OCI-LY7 (cell line): ENCODE measurements around the gene RIMBP2. TPM values are rescaled to one million over a fixed set of nuclear protein-coding genes. Genes with fewer than 3 reads are reported as not detected.

Experiments used
- BruUV-seq: library from RNA; stranded (reverse); fragments of 400-500 nt; replicated peaks from 2 replicates; lab custom pipeline; 2021; lab: Mats Ljungman, UMichigan
- CTCF ChIA-PET: fragments of 300-600 bp; sonication (Branson Sonifier 250); formaldehyde crosslinking; loops from one replicate; lab custom pipeline; 2022; ENCODE audit warnings: antibody characterized with exemption; ENCODE audit not compliant: unreplicated experiment; lab: Charles Lee
- POLR2A ChIA-PET: fragments of 300-600 bp; sonication (Branson Sonifier 250); formaldehyde crosslinking; loops from one replicate; lab custom pipeline; 2022; ENCODE audit warnings: antibody characterized with exemption; lab: Charles Lee
- DNase-seq: peaks from one replicate; pipeline ENCODE4 v3.0.0-alpha.2; 2015; ENCODE audit warnings: low spot score
- H2AFZ ChIP-seq: fragments of 200-600 bp; sonication (generic), shearing (Covaris generic); 2 replicates; pipeline ENCODE4 v1.6.1; 2014; ENCODE audit warnings: mild to moderate bottlenecking, antibody characterized with exemption, low read length, moderate library complexity
- H3K27ac ChIP-seq: fragments of 200-600 bp; sonication (generic); 2 replicates; pipeline ENCODE4 v1.5.1; 2014; ENCODE audit warnings: mixed run types, low read depth, mild to moderate bottlenecking, moderate library complexity, low read length, inconsistent platforms; ENCODE audit not compliant: poor library complexity, severe bottlenecking
- H3K36me3 ChIP-seq: fragments of 200-600 bp; sonication (generic); 2 replicates; pipeline ENCODE4 v1.6.1; 2014; ENCODE audit warnings: mild to moderate bottlenecking, antibody characterized with exemption, low read length, moderate library complexity, mixed read lengths; ENCODE audit not compliant: insufficient read depth
- H3K4me1 ChIP-seq: fragments of 200-600 bp; sonication (generic); 2 replicates; pipeline ENCODE4 v1.5.1; 2014; ENCODE audit warnings: mild to moderate bottlenecking, low read length; ENCODE audit not compliant: insufficient read depth, poor library complexity, severe bottlenecking
- H3K4me2 ChIP-seq: fragments of 200-600 bp; sonication (generic); 2 replicates; pipeline ENCODE4 v1.6.1; 2014; ENCODE audit warnings: mild to moderate bottlenecking, low read length
- H3K4me3 ChIP-seq: fragments of 200-600 bp; sonication (generic); 2 replicates; pipeline ENCODE4 v1.5.1; 2014; ENCODE audit warnings: mild to moderate bottlenecking, low read depth, low read length; ENCODE audit not compliant: poor library complexity, severe bottlenecking
- H3K79me2 ChIP-seq: fragments of 200-600 bp; sonication (generic); 2 replicates; pipeline ENCODE4 v1.6.1; 2016; ENCODE audit warnings: low read depth, mild to moderate bottlenecking, low read length, moderate library complexity, mixed read lengths; ENCODE audit not compliant: insufficient read depth
- H3K9me2 ChIP-seq: fragments of 200-600 bp; sonication (generic); 2 replicates; pipeline ENCODE4 v1.6.1; 2016; ENCODE audit warnings: mild to moderate bottlenecking, low read length, mixed read lengths; ENCODE audit not compliant: insufficient read depth
- H3K9me3 ChIP-seq: fragments of 200-600 bp; sonication (generic); 2 replicates; pipeline ENCODE4 v1.6.1; 2014; ENCODE audit warnings: mild to moderate bottlenecking, mixed run types, low read length, mixed read lengths
- H4K20me1 ChIP-seq: fragments of 200-600 bp; sonication (generic); 2 replicates; pipeline ENCODE4 v1.6.1; 2014; ENCODE audit warnings: mild to moderate bottlenecking, antibody characterized with exemption, low read length, moderate library complexity, mixed read lengths; ENCODE audit not compliant: insufficient read depth
- CTCF ChIP-seq: fragments of 200-600 bp; sonication (generic); conservative IDR thresholded peaks from 2 replicates; pipeline ENCODE4 v1.5.1; 2014; ENCODE audit warnings: mild to moderate bottlenecking, antibody characterized with exemption, low read length, moderate library complexity, mixed read lengths
- EZH2phosphoT487 ChIP-seq: fragments of 200-600 bp; sonication (generic); IDR thresholded peaks from 2 replicates; pipeline ENCODE4 v1.6.1; 2018; ENCODE audit warnings: low read depth, borderline replicate concordance, mild to moderate bottlenecking, mixed run types, antibody characterized with exemption, low read length, moderate library complexity, mixed read lengths
- intact Hi-C: fragments of 100-400 bp; cut with micrococcal nuclease; formaldehyde crosslinking; loops from one replicate; pipeline ENCODE4 v1.10.0; 2022; ENCODE audit not compliant: unreplicated experiment
- total RNA-seq, 2 experiments: library from RNA; depleted of rRNA in 1 of 2; stranded (reverse); fragments of >200 nt in 1 of 2; shearing (Covaris generic) in 1 of 2; gene quantifications; 2 replicates each; pipeline ENCODE4 v1.2.3, GENCODE V29; 2014 to 2022

Gene RIMBP2
- total RNA-seq, 2 experiments from 2014 or later: not detected

- no peak overlapping the region for H3K27ac ChIP-seq
- BruUV-seq: no TSS peak
- no peak overlapping the region for H3K4me2 ChIP-seq
- no peaks in the 10 kb centered on the region for H3K4me1 ChIP-seq
- no peak for DNase-seq
- H3K9me2 ChIP-seq: no peaks in the 10 kb centered on the region
- H3K4me3 ChIP-seq: no peak overlapping the region
- H4K20me1 ChIP-seq: no peaks in the 10 kb centered on the region
- H3K36me3 ChIP-seq: no peaks in the 10 kb centered on the region
- no peak overlapping the region for H2AFZ ChIP-seq
- TF ChIP-seq EZH2phosphoT487 (no peak), CTCF (no peak)
- no peaks in the 10 kb centered on the region for H3K79me2 ChIP-seq
- ChIA-PET POLR2A (no interaction called here), CTCF (no interaction called here)
- H3K9me3 ChIP-seq: no peaks in the 10 kb centered on the region
- intact Hi-C loops: no loop called here
These were observed 264.8 kb downstream of the RIMBP2 start for GRCh38 chr12:130451001-130451930.

GRCh38 chr12:130449291-130449690 lies 266.8 kb downstream of the RIMBP2 start:
- DNase-seq: no peak
- BruUV-seq: no TSS peak
- no peaks in the 10 kb centered on the region for H4K20me1 ChIP-seq
- H3K9me2 ChIP-seq: no peaks in the 10 kb centered on the region
- no peak overlapping the region for H3K4me3 ChIP-seq
- no peak overlapping the region for H2AFZ ChIP-seq
- no peak overlapping the region for H3K4me2 ChIP-seq
- H3K79me2 ChIP-seq: no peaks in the 10 kb centered on the region
- H3K27ac ChIP-seq: no peak overlapping the region
- ChIA-PET POLR2A (no interaction called here), CTCF (no interaction called here)
- H3K36me3 ChIP-seq: no peaks in the 10 kb centered on the region
- no peaks in the 10 kb centered on the region for H3K4me1 ChIP-seq
- TF ChIP-seq EZH2phosphoT487 (no peak), CTCF (no peak)
- intact Hi-C loops: no loop called here
- no peaks in the 10 kb centered on the region for H3K9me3 ChIP-seq
